Thyroid gland (tissue), 4 donors: ENCODE measurements around the gene GLIS1.

Source experiments
- POLR2A ChIP-seq, 2 donors: fragments of 450-650 bp; IDR thresholded peaks; one replicate each; pipeline ENCODE4 v1.6.1; 2017; ENCODE audit warnings: antibody characterized with exemption in 2 of 2, mild to moderate bottlenecking in 2 of 2, moderate library complexity in 1 of 2
- TF ChIP-seq, protein P1 (sequence below), 6 experiments: fragments of 200-600 bp in 3 of 6; fragments of 450-650 bp in 3 of 6; sonication (generic) in 3 of 6; IDR thresholded peaks; one replicate each; pipeline ENCODE4 v1.5.1; 2016 to 2019; ENCODE audit warnings: antibody characterized with exemption in 6 of 6, mild to moderate bottlenecking in 2 of 6, inconsistent platforms in 1 of 6, moderate library complexity in 1 of 6

DNA sequence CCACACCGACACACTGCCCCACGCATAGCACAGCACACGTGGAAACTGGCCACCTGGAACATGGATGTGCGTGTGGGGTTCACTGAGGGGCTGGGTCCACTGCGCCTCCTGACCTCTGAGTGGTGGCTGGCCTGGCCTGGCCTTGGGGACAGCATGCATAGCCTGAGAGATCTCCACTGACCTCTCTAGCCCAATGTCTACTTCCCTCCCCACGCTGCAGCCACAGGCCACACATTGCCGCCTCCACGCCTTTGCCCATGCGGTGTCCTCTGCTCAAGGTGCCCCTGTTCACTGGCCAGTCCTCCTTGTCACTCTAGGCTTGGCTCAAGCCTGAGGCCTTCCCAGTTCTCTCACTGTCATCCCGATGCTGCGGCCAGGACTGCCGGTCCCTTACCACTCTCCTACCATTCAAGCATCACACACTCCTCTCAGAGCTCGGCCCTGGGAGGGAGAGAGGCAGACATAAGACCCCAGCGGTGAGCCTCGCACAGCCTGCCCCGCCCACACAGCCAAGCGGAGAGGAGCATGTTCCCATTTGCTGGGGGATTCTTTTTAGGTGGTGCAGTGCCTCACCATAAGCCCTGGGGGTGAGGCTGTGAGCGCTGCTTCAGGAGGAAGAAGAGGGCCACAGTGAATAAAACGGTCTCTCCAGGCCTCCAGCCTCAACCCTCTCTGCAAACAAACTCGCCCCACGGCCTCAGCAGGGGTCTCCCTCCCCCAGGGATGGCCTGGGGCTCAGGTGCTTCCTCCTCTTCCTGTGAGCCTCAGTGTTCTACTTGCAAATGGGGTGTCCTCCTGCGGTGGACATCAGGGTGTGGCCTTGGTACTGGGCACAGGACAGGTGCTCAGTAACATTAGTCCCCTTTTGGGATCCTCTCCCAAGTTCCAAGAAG lies 199.0 kb downstream of the GLIS1 start:
- TF ChIP-seq, protein P1, sequence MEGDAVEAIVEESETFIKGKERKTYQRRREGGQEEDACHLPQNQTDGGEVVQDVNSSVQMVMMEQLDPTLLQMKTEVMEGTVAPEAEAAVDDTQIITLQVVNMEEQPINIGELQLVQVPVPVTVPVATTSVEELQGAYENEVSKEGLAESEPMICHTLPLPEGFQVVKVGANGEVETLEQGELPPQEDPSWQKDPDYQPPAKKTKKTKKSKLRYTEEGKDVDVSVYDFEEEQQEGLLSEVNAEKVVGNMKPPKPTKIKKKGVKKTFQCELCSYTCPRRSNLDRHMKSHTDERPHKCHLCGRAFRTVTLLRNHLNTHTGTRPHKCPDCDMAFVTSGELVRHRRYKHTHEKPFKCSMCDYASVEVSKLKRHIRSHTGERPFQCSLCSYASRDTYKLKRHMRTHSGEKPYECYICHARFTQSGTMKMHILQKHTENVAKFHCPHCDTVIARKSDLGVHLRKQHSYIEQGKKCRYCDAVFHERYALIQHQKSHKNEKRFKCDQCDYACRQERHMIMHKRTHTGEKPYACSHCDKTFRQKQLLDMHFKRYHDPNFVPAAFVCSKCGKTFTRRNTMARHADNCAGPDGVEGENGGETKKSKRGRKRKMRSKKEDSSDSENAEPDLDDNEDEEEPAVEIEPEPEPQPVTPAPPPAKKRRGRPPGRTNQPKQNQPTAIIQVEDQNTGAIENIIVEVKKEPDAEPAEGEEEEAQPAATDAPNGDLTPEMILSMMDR (IDR thresholded peaks at IDR 0.05): no peak
- TF ChIP-seq POLR2A (IDR thresholded peaks at IDR 0.05): no peak
